HG03354 (cell line): ENCODE results near the gene BRCA2.

ENCODE experiments used
- ATAC-seq: cut with Tn5 transposase; IDR thresholded peaks from one replicate; pipeline ENCODE4 v1.9.1; 2021; ENCODE audit warnings: mild to moderate bottlenecking; ENCODE audit not compliant: unreplicated experiment, poor library complexity, severe bottlenecking

The BRCA2 gene, protein sequence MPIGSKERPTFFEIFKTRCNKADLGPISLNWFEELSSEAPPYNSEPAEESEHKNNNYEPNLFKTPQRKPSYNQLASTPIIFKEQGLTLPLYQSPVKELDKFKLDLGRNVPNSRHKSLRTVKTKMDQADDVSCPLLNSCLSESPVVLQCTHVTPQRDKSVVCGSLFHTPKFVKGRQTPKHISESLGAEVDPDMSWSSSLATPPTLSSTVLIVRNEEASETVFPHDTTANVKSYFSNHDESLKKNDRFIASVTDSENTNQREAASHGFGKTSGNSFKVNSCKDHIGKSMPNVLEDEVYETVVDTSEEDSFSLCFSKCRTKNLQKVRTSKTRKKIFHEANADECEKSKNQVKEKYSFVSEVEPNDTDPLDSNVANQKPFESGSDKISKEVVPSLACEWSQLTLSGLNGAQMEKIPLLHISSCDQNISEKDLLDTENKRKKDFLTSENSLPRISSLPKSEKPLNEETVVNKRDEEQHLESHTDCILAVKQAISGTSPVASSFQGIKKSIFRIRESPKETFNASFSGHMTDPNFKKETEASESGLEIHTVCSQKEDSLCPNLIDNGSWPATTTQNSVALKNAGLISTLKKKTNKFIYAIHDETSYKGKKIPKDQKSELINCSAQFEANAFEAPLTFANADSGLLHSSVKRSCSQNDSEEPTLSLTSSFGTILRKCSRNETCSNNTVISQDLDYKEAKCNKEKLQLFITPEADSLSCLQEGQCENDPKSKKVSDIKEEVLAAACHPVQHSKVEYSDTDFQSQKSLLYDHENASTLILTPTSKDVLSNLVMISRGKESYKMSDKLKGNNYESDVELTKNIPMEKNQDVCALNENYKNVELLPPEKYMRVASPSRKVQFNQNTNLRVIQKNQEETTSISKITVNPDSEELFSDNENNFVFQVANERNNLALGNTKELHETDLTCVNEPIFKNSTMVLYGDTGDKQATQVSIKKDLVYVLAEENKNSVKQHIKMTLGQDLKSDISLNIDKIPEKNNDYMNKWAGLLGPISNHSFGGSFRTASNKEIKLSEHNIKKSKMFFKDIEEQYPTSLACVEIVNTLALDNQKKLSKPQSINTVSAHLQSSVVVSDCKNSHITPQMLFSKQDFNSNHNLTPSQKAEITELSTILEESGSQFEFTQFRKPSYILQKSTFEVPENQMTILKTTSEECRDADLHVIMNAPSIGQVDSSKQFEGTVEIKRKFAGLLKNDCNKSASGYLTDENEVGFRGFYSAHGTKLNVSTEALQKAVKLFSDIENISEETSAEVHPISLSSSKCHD (N-terminal part only)

DNA sequence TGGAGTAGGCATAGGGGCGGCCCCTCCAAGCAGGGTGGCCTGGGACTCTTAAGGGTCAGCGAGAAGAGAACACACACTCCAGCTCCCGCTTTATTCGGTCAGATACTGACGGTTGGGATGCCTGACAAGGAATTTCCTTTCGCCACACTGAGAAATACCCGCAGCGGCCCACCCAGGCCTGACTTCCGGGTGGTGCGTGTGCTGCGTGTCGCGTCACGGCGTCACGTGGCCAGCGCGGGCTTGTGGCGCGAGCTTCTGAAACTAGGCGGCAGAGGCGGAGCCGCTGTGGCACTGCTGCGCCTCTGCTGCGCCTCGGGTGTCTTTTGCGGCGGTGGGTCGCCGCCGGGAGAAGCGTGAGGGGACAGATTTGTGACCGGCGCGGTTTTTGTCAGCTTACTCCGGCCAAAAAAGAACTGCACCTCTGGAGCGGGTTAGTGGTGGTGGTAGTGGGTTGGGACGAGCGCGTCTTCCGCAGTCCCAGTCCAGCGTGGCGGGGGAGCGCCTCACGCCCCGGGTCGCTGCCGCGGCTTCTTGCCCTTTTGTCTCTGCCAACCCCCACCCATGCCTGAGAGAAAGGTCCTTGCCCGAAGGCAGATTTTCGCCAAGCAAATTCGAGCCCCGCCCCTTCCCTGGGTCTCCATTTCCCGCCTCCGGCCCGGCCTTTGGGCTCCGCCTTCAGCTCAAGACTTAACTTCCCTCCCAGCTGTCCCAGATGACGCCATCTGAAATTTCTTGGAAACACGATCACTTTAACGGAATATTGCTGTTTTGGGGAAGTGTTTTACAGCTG is at the start of gene BRCA2, which contains the start of gene ZAR1L:
Gene BRCA2, plus strand, starts transcription at position 271 of the 790 bp plus-strand sequence. CDS start 953 bp downstream, outside the sequence.
Gene ZAR1L, minus strand, starts transcription at position 126 of the 790 bp plus-strand sequence. CDS start 3,438 bp downstream, outside the sequence.
- peak; percentile 93 for ATAC-seq

GRCh38 chr13:32265726-32266125 is 49.6 kb upstream of the BRCA2 start:
- no peak for ATAC-seq

DNA sequence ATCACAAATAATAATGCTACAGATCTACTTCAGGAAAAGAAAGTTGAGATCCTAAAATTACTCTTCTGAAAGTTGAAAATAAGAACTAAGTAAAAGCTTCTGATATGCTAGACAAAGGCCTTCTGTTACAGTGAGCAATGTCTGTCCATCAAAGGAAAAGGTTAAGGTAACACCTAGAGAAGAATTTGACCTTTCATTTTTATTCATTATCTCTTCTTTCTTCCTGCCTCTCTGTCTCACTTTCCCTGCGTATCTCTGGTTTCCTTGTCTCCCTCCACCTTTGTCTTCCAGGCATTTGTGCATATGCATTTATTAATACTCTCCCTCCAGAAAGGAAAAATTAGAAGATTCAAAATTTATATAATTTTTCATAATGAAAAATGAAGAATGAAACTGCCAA is 49.2 kb upstream of the BRCA2 start:
- no peak for ATAC-seq

DNA sequence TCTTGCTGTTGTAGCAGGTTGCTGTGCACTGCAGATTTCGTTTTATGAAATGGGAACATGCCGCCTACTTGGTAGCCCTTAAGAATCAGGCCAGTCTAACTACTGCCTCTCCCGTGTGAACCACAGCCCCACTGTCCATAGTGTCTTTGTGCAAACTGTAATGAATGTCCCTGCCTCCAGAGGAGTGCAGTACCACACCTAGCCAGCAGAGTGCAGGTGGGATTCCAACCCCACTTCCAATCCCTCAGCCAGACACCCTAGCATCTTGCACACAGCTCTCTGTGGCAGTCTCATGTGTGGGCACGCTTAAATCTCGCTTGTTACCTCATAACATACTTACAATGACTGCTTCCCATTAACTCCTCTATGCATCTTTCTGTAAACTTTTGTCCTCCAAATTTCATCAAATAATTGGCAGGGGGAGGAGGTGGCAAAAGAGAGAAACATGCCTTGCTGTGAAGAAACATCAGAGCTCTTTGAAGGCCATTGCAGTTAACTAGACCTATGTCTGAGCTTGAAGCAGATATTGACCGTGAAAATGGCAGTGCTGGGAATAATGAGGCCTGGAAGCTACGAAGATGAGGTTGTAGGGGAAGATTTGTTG is 47.4 kb upstream of the BRCA2 start:
- peak; percentile 66 for ATAC-seq

- ATAC-seq: no peak
Measured at GRCh38 chr13:32272021-32272683, 43.2 kb upstream of the BRCA2 start.

GRCh38 chr13:32277839-32278238 is 37.5 kb upstream of the BRCA2 start:
- ATAC-seq: no peak

DNA sequence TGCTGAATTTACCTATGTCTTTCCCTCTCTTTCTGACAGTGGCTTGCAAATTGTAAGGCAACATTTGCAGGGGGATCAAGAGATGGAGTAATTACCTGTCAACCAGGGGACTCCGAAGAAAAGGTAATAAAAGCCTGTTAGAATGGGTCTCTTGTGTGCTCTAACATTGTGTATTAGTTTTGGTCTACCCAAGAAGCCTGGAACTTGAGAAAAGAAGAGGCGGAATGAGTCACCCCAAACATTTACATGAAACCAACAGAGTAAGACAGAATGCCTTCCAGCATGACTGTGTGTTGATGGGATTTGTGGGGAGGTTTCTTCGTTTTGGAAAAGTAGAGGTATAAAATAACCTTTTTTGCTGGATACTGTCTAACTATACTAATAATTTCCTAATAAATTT is 36.9 kb upstream of the BRCA2 start:
- ATAC-seq: no peak

GRCh38 chr13:32281096-32281495 is 34.2 kb upstream of the BRCA2 start:
- ATAC-seq: no peak

DNA sequence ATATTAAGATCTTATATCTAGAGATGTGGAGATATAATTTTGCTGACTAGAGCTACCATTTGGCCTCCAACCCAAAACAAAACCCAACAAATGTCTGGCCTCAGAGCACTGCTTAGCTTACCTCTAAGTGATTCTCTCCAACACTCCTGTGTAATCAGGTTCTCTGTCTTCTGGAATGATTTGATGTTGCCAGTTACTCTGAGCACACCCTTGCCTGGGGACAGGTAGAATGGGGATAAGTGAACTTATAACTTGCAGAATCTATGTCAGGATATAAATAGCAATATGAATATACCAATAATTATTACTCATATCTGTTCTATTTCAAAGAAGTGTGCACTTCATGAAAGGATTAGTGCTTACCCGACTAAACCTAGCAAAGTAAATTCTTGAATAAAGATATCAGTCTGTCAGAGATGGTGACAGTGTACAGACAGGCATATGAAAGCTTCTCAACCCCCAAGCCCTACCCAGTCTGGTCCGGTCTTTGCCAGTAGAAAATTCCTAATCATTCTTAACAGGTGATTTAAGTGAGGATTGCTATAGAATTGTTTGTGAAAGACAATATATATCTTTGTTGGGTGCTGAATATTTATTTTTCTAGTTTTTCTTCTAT is 33.1 kb upstream of the BRCA2 start:
- no peak for ATAC-seq

GRCh38 chr13:32284927-32285632 is 30.2 kb upstream of the BRCA2 start:
- ATAC-seq: no peak

DNA sequence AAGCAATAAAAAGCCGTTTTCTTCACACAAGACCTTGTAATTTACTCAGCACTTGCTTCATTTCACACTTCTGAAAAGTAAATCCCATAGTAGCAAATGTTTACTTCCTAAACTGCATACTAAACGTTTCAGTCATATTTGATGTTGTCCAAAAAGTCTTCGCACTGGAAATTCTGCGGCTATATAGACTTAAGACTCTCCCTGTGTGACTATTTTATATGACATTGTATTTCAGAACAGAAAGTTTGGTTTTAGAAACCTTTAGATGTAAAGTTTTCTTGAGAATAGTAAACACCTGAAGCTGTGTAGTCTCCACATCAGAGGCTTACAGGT is 29.7 kb upstream of the BRCA2 start:
- no peak for ATAC-seq

DNA sequence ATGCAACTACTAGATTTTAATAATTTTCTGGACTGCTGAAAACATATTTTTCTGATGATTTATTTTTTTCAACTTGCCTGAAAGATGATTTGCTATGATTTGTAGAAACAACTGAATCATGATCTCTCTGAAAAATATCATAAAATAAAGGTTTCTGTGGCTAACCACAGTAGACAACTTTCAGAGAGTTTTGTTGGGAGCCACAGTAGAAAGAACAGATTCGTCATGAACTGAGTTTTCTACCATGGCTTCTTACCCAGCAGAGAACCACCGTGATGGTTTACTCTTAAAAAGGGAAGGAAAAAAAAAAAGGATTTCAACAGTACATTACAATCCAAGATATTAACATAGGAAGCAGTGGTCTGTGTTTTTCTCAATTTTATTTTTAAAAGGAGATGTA is 18.1 kb upstream of the BRCA2 start:
- no peak for ATAC-seq

GRCh38 chr13:32298695-32299094 is 16.6 kb upstream of the BRCA2 start:
- ATAC-seq: no peak

GRCh38 chr13:32299893-32300292 is 15.4 kb upstream of the BRCA2 start:
- no peak for ATAC-seq

DNA sequence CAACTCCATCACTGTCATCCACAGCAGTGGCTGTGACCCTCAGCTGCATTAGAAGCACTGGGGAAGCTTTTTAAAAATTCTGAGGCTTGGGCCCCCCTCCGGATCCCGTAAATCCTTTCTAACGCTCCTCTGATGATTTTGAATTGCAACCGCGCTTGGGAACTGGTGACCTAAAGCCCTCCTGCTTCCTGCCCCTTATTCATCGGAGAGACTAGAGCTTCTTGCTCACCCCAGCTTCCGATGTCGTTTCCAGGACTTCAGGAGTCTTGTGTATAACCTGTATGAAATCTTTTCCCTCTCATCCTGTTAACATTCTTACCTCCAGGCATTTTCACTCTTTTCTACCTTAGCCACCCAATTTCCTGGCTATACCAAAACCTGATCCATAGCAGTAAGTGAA is 14.9 kb upstream of the BRCA2 start:
- no peak for ATAC-seq

DNA sequence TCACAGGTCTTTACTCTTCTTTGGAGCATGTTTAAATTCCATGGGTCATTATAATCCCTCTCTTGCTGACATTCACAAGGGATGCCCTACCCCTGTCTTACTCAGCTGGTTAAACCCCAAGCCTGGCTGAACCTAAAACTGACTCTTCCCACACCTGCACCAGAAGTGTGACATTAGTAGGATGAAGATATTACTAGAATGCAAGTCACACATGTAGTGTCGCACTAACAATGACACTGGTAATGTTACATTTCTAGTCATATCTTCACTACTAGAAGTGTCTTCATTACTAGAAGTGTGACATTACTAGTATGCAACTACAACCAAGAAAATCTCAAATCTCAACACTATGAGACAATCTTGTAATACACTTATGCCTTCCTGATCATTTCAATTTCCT is 14.4 kb upstream of the BRCA2 start:
- no peak for ATAC-seq

- no peak for ATAC-seq
Measured at GRCh38 chr13:32302461-32302860, 12.8 kb upstream of the BRCA2 start.
